Measurements from ENCODE around the gene ITGB7. TPM values are rescaled to one million over a fixed set of nuclear protein-coding genes. Genes with fewer than 3 reads are reported as not detected.

ITGB7 gene
- total RNA-seq, 4 donors from 2014 or later, result 1.1 to 1.8 (median 1.4) TPM

DNA sequence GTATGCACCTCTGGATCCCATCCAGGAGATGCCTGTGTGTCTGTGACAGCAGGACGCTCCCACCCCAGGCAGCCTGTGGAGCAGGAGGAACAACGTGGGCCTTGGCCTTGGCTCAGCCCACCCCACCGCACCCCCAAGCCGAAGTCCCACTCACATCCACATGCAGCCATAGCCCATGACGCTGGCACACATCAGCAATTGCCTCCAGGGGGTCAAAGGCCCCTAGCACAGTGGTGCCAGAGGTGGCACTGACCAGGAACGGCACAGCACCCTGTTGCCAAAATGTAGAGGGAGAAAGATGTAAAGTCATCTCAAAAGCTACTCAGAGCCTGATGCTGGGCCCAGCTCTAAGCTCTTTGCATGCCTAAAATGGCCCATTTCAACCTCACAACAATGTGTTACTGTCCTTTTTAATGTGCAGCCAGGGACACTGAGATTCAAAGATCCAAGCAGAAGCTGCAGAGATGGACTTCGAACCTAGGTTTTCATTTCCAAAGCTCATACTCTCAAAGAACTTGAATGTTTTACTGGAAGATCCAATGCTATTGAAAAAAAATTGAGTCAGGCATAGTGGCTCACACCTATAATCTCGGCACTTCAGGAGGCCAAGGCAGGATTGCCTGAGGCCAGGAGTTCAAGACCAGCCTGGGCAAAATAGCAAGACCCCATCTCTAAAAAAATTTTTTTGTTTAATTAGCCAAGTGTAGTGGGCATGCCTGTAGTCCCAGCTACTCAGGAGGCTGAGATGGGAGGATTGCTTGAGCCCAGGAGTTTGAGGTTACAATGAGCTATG, 45.7 kb downstream of the ITGB7 start:
- Histone ChIP-seq H3K4me3 (no peak overlapping the region), H3K27ac (replicated peaks in 1 of 4) (no peak overlapping the region), H3K36me3 (peaks cover 0 to 37% (median 12%) of the 10 kb centered on the region in 4 donors), H3K4me1 (peaks cover 4 to 35% (median 23%) of the 10 kb centered on the region in 4 donors), H3K27me3 (no peaks in the 10 kb centered on the region), H3K9me3 (no peaks in the 10 kb centered on the region)
- no peak for DNase-seq (ENCODE audit: extremely low spot score)
- TF ChIP-seq, protein P1, sequence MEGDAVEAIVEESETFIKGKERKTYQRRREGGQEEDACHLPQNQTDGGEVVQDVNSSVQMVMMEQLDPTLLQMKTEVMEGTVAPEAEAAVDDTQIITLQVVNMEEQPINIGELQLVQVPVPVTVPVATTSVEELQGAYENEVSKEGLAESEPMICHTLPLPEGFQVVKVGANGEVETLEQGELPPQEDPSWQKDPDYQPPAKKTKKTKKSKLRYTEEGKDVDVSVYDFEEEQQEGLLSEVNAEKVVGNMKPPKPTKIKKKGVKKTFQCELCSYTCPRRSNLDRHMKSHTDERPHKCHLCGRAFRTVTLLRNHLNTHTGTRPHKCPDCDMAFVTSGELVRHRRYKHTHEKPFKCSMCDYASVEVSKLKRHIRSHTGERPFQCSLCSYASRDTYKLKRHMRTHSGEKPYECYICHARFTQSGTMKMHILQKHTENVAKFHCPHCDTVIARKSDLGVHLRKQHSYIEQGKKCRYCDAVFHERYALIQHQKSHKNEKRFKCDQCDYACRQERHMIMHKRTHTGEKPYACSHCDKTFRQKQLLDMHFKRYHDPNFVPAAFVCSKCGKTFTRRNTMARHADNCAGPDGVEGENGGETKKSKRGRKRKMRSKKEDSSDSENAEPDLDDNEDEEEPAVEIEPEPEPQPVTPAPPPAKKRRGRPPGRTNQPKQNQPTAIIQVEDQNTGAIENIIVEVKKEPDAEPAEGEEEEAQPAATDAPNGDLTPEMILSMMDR (IDR thresholded peaks at IDR 0.05), result no peak
- TF ChIP-seq EP300 (IDR thresholded peaks at IDR 0.05) (no peak), POLR2A (IDR thresholded peaks at IDR 0.05; ENCODE audit: low read depth) (no peak), POLR2AphosphoS5 (IDR thresholded peaks at IDR 0.05) (no peak)
- 92% methylated on average over 2 of the region's 8 CpGs for WGBS
- intact Hi-C loops (cut with DNase I), result no loop called here

DNA sequence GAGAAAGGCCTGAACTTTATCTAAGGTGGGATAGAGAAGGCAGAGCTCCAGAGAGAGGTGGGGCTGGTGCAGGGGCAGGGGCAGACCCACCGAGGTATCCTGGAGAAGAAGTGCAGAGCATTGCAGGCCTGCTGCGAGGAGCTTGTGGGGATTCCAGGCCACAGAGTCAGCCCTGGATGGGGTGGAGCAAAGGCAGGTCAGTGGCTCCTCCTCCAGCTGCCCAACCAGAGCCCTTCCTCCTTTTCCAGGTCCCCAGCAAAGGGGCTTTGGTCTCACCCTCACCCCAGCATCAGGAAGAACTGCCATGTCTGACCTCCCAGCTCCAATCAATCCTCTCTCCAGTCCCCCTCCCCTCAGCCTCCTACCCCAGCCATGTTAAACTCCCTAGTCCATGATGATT, 46.4 kb downstream of the ITGB7 start:
- Histone ChIP-seq H3K9me3 (no peaks in the 10 kb centered on the region), H3K4me1 (peaks cover 4 to 41% (median 30%) of the 10 kb centered on the region in 4 donors), H3K4me3 (no peak overlapping the region), H3K27me3 (no peaks in the 10 kb centered on the region), H3K27ac (replicated peaks in 1 of 4) (no peak overlapping the region), H3K36me3 (peaks cover 0 to 30% (median 12%) of the 10 kb centered on the region in 4 donors)
- 85% methylated on average over 2 of the region's 2 CpGs for WGBS
- TF ChIP-seq EP300 (IDR thresholded peaks at IDR 0.05) (no peak), POLR2AphosphoS5 (IDR thresholded peaks at IDR 0.05) (no peak), POLR2A (IDR thresholded peaks at IDR 0.05; ENCODE audit: low read depth) (no peak)
- TF ChIP-seq, protein P1 (IDR thresholded peaks at IDR 0.05), result no peak
- intact Hi-C loops (cut with DNase I), result no loop called here
- no peak for DNase-seq (ENCODE audit: extremely low spot score)

DNA sequence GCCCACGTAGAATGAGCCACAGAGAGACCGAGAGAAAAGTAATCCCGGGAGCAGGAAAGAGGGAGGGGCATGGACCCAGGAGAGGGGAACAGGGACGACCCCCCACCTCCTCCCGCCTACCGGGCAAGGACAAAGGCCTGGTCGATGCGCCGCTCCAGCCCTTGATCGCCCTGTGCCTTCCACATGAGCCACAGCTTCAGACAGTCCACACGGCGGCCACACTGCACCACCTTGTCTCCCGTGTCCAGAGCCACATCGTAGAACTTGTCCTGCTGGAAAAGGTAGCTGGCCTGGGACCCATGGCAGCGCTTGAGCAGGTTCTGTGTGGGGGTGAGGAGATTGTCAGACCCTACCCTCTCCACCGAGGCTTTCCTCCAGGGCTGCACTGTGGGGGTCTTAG, 47.1 kb downstream of the ITGB7 start:
- Histone ChIP-seq H3K36me3 (peaks cover 0 to 26% (median 12%) of the 10 kb centered on the region in 4 donors), H3K27me3 (no peaks in the 10 kb centered on the region), H3K4me1 (peaks cover 4 to 46% (median 35%) of the 10 kb centered on the region in 4 donors), H3K27ac (replicated peaks in 1 of 4) (peak overlapping the region in 3 of 4 donors; percentile 54 to 78 (median 69)), H3K9me3 (no peaks in the 10 kb centered on the region), H3K4me3 (no peak overlapping the region)
- 87% methylated on average over 16 of the region's 16 CpGs for WGBS
- no peak for DNase-seq (ENCODE audit: extremely low spot score)
- intact Hi-C loops (cut with DNase I), result loop anchor here (2.0 to 10.0 kb wide), 2 partner anchors 31 to 85 kb away; partner anchors contain the start of gene SPRYD3
- TF ChIP-seq, protein P1 (IDR thresholded peaks at IDR 0.05), result no peak
- TF ChIP-seq EP300 (IDR thresholded peaks at IDR 0.05) (no peak), POLR2AphosphoS5 (IDR thresholded peaks at IDR 0.05) (no peak), POLR2A (IDR thresholded peaks at IDR 0.05; ENCODE audit: low read depth) (no peak)

DNA sequence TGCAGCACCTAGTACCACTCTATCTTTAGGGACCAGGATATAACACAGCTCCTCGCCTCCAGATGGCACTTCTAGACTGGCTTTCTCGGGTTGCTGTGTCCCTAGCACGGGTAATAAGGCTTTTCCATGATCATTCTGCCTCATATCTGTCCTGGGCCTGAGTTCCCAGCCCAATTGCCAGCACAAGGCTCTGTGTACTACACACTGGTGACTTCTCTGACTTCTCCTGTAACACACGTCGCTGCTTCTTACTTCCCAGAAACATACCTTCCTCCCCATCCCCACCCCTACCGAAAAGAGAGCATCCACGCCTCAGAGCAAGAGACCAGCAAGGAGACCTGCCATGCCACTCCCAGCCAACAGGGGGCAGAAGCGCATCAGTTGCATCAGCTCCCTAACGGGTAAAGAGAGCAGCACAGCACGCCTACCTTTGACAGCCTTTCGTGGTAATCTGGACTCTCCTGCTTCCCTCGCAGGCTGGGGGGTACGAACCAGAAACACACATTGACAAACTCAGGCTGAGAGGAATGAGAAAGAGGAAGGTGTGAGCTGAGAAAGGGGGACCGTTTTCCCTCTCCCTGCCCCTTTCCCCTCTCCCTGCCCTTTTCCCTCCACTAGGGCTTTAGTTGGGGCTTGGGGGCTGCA, 47.7 kb downstream of the ITGB7 start:
- TF ChIP-seq EP300 (IDR thresholded peaks at IDR 0.05), result no peak
- TF ChIP-seq, protein P1 (IDR thresholded peaks at IDR 0.05), result peak in 2 of 3 experiments; percentile 93 to 99
- no peak for TF ChIP-seq POLR2A (IDR thresholded peaks at IDR 0.05; ENCODE audit: low read depth)
- peak; percentile 9 to 68 for TF ChIP-seq POLR2AphosphoS5 (IDR thresholded peaks at IDR 0.05)
- peak; percentile 97 for DNase-seq (ENCODE audit: extremely low spot score)
- WGBS, result 13% methylated on average over 13 of the region's 14 CpGs
- no peaks in the 10 kb centered on the region for H3K27me3 ChIP-seq
- peaks cover 0 to 24% (median 12%) of the 10 kb centered on the region in 4 donors for H3K36me3 ChIP-seq
- H3K9me3 ChIP-seq, result no peaks in the 10 kb centered on the region
- intact Hi-C loops (cut with DNase I), result loop anchor here (2.0 to 10.0 kb wide), 2 partner anchors 31 to 85 kb away; partner anchors contain the start of gene SPRYD3
- no peak overlapping the region for H3K4me3 ChIP-seq
- peaks cover 4 to 51% (median 37%) of the 10 kb centered on the region in 4 donors for H3K4me1 ChIP-seq
- peak overlapping the region; percentile 54 to 78 (median 72) for H3K27ac ChIP-seq (replicated peaks in 1 of 4)
